Measurements from ENCODE around the gene CORIN.

The CORIN gene

DNA sequence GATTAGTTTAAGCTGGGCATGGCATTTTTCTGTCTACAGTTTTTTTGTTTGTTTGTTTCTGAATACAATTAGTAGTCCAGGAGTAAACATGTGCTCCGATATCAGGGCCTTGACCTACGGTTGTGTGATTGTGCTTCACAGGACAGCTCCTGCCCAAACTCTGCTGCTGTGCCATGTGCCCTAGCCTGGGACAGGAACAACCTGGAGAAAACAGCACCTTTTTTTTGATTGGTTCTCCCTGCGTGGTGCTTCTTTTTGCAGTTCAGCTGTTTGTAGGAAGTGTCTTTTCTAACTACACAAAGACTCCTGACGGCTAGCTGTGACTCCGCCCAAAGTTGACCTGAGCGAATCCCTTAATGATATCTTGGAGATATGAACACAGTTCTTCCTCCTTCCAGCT is 194.0 kb downstream of the CORIN start:
- no peaks in the 10 kb centered on the region for H3K4me1 ChIP-seq (ENCODE audit: control insufficient read depth, insufficient read depth, low read length)
- no peaks in the 10 kb centered on the region for H3K9me3 ChIP-seq (ENCODE audit: control insufficient read depth in 2 of 2, low read length in 2 of 2)
- H3K4me3 ChIP-seq (ENCODE audit: low read length in 2 of 2) = no peak overlapping the region
- no peak overlapping the region for H3K27ac ChIP-seq (ENCODE audit: low read length)
- no peak overlapping the region for H3K9ac ChIP-seq (ENCODE audit: low read length in 2 of 2)
- no peaks in the 10 kb centered on the region for H3K36me3 ChIP-seq (ENCODE audit: control insufficient read depth in 2 of 2, insufficient read depth in 2 of 2, low read length in 2 of 2)
- H3K27me3 ChIP-seq (ENCODE audit: control insufficient read depth in 1 of 2, insufficient read depth in 2 of 2, low read length in 2 of 2) = peaks cover 0 to under 1% of the 10 kb centered on the region in 2 donors

DNA sequence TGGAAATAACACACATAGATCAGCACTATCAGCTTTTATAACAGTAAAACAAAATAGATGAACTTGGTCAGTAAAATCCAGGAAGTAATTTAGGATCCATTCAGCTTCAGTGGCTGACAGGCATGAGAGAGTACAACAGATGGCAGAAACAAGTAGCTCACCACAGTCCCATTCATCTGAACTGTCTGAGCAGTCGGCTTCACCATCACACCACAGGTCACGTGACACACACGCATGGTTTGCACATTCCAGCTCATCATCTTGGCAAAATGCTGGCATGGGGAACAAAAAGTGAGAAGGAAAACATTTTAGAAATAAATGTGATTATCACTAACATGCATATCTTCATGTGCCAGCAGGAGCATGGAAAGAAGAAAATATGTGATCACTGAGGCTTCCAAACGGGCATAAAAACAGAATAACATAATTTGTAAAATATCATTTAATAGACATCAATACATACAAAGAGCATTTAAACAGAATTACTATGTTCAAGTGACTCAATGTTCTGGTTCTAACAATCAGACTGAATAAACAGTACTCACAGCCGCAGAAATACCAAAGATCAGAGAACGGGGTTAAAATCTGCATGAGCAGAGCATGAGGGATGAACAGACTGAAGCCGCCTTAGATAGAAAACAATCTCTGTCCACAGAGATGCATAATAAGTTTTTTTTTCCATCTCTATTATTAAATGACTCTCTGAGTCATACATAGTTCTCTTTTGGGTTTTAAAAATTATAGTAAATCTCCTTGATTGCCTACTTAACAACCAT is 194.7 kb downstream of the CORIN start:
- Histone ChIP-seq H3K36me3 (ENCODE audit: control insufficient read depth in 2 of 2, insufficient read depth in 2 of 2, low read length in 2 of 2) (no peaks in the 10 kb centered on the region), H3K27me3 (ENCODE audit: control insufficient read depth in 1 of 2, insufficient read depth in 2 of 2, low read length in 2 of 2) (no peaks in the 10 kb centered on the region), H3K4me3 (ENCODE audit: low read length in 2 of 2) (no peak overlapping the region), H3K9ac (ENCODE audit: low read length in 2 of 2) (no peak overlapping the region), H3K4me1 (ENCODE audit: control insufficient read depth, insufficient read depth, low read length) (no peaks in the 10 kb centered on the region), H3K9me3 (ENCODE audit: control insufficient read depth in 2 of 2, low read length in 2 of 2) (no peaks in the 10 kb centered on the region), H3K27ac (ENCODE audit: low read length) (no peak overlapping the region)

- H3K4me3 ChIP-seq (ENCODE audit: low read length in 2 of 2) = no peak overlapping the region
- H3K36me3 ChIP-seq (ENCODE audit: control insufficient read depth in 2 of 2, insufficient read depth in 2 of 2, low read length in 2 of 2) = no peaks in the 10 kb centered on the region
- no peaks in the 10 kb centered on the region for H3K9me3 ChIP-seq (ENCODE audit: control insufficient read depth in 2 of 2, low read length in 2 of 2)
- no peaks in the 10 kb centered on the region for H3K4me1 ChIP-seq (ENCODE audit: control insufficient read depth, insufficient read depth, low read length)
- no peaks in the 10 kb centered on the region for H3K27me3 ChIP-seq (ENCODE audit: control insufficient read depth in 1 of 2, insufficient read depth in 2 of 2, low read length in 2 of 2)
- H3K9ac ChIP-seq (ENCODE audit: low read length in 2 of 2) = no peak overlapping the region
- H3K27ac ChIP-seq (ENCODE audit: low read length) = no peak overlapping the region
Measured at GRCh38 chr4:47642191-47642830, 195.6 kb downstream of the CORIN start.

- no peaks in the 10 kb centered on the region for H3K9me3 ChIP-seq (ENCODE audit: control insufficient read depth in 2 of 2, low read length in 2 of 2)
- no peaks in the 10 kb centered on the region for H3K27me3 ChIP-seq (ENCODE audit: control insufficient read depth in 1 of 2, insufficient read depth in 2 of 2, low read length in 2 of 2)
- H3K27ac ChIP-seq (ENCODE audit: low read length) = no peak overlapping the region
- no peaks in the 10 kb centered on the region for H3K36me3 ChIP-seq (ENCODE audit: control insufficient read depth in 2 of 2, insufficient read depth in 2 of 2, low read length in 2 of 2)
- no peak overlapping the region for H3K4me3 ChIP-seq (ENCODE audit: low read length in 2 of 2)
- no peaks in the 10 kb centered on the region for H3K4me1 ChIP-seq (ENCODE audit: control insufficient read depth, insufficient read depth, low read length)
- no peak overlapping the region for H3K9ac ChIP-seq (ENCODE audit: low read length in 2 of 2)
Measured at GRCh38 chr4:47641755-47642154, 196.1 kb downstream of the CORIN start.

DNA sequence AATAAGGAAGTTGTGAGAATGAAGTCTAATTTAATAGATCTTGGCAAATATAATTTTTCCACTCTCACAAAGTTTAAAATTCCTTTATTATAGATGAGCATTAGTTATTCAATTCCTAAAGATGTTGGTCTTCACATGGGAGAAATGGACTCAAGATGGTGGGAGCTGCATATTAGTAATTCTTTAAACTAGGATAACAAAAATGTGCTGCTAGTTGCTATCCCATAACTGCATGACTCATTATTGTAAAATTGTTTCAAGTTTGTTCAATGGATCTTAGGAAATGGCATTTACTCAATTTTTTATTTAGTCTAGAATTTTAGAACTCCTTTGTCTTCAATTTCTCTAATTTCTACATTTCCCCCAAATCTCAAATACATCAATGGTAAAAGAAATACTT is 197.0 kb downstream of the CORIN start:
- Histone ChIP-seq H3K9ac (ENCODE audit: low read length in 2 of 2) (no peak overlapping the region), H3K4me1 (ENCODE audit: control insufficient read depth, insufficient read depth, low read length) (no peaks in the 10 kb centered on the region), H3K27ac (ENCODE audit: low read length) (no peak overlapping the region), H3K9me3 (ENCODE audit: control insufficient read depth in 2 of 2, low read length in 2 of 2) (no peaks in the 10 kb centered on the region), H3K27me3 (ENCODE audit: control insufficient read depth in 1 of 2, insufficient read depth in 2 of 2, low read length in 2 of 2) (no peaks in the 10 kb centered on the region), H3K4me3 (ENCODE audit: low read length in 2 of 2) (no peak overlapping the region), H3K36me3 (ENCODE audit: control insufficient read depth in 2 of 2, insufficient read depth in 2 of 2, low read length in 2 of 2) (no peaks in the 10 kb centered on the region)

GRCh38 chr4:47639531-47639930 is 198.3 kb downstream of the CORIN start:
- no peaks in the 10 kb centered on the region for H3K4me1 ChIP-seq (ENCODE audit: control insufficient read depth, insufficient read depth, low read length)
- no peaks in the 10 kb centered on the region for H3K36me3 ChIP-seq (ENCODE audit: control insufficient read depth in 2 of 2, insufficient read depth in 2 of 2, low read length in 2 of 2)
- H3K9me3 ChIP-seq (ENCODE audit: control insufficient read depth in 2 of 2, low read length in 2 of 2) = no peaks in the 10 kb centered on the region
- no peaks in the 10 kb centered on the region for H3K27me3 ChIP-seq (ENCODE audit: control insufficient read depth in 1 of 2, insufficient read depth in 2 of 2, low read length in 2 of 2)
- H3K9ac ChIP-seq (ENCODE audit: low read length in 2 of 2) = no peak overlapping the region
- H3K27ac ChIP-seq (ENCODE audit: low read length) = no peak overlapping the region
- H3K4me3 ChIP-seq (ENCODE audit: low read length in 2 of 2) = no peak overlapping the region

- H3K27me3 ChIP-seq (ENCODE audit: control insufficient read depth in 1 of 2, insufficient read depth in 2 of 2, low read length in 2 of 2) = no peaks in the 10 kb centered on the region
- H3K4me3 ChIP-seq (ENCODE audit: low read length in 2 of 2) = no peak overlapping the region
- H3K9me3 ChIP-seq (ENCODE audit: control insufficient read depth in 2 of 2, low read length in 2 of 2) = no peaks in the 10 kb centered on the region
- no peak overlapping the region for H3K9ac ChIP-seq (ENCODE audit: low read length in 2 of 2)
- H3K27ac ChIP-seq (ENCODE audit: low read length) = no peak overlapping the region
- H3K4me1 ChIP-seq (ENCODE audit: control insufficient read depth, insufficient read depth, low read length) = no peaks in the 10 kb centered on the region
- no peaks in the 10 kb centered on the region for H3K36me3 ChIP-seq (ENCODE audit: control insufficient read depth in 2 of 2, insufficient read depth in 2 of 2, low read length in 2 of 2)
Measured at GRCh38 chr4:47631161-47631560, 206.7 kb downstream of the CORIN start.

GRCh38 chr4:47624031-47624441 is 213.8 kb downstream of the CORIN start:
- no peak overlapping the region for H3K4me3 ChIP-seq (ENCODE audit: low read length in 2 of 2)
- H3K9ac ChIP-seq (ENCODE audit: low read length in 2 of 2) = no peak overlapping the region
- H3K4me1 ChIP-seq (ENCODE audit: control insufficient read depth, insufficient read depth, low read length) = no peaks in the 10 kb centered on the region
- H3K27me3 ChIP-seq (ENCODE audit: control insufficient read depth in 1 of 2, insufficient read depth in 2 of 2, low read length in 2 of 2) = no peaks in the 10 kb centered on the region
- H3K9me3 ChIP-seq (ENCODE audit: control insufficient read depth in 2 of 2, low read length in 2 of 2) = no peaks in the 10 kb centered on the region
- no peak overlapping the region for H3K27ac ChIP-seq (ENCODE audit: low read length)
- no peaks in the 10 kb centered on the region for H3K36me3 ChIP-seq (ENCODE audit: control insufficient read depth in 2 of 2, insufficient read depth in 2 of 2, low read length in 2 of 2)

DNA sequence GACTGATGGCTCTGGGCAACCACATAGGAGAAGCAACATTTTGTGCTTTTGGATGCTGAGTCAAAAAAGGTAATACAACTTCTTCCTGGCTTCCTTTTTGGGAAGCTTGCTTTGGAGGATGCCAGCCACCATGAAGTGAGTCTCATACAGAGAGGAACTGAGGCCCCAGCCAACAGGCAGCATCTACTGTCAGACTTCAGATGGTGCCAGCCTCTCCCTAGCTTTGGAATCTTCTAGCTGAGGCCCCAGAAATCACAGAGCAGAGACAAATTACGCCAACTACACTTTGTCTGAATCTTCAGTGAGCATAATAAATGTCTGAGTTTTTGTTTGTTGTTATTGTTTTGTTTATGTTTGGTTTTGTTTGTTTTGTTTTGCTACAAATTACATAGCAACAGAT is 216.7 kb downstream of the CORIN start:
- Histone ChIP-seq H3K9ac (ENCODE audit: low read length in 2 of 2) (no peak overlapping the region), H3K4me1 (ENCODE audit: control insufficient read depth, insufficient read depth, low read length) (no peaks in the 10 kb centered on the region), H3K27me3 (ENCODE audit: control insufficient read depth in 1 of 2, insufficient read depth in 2 of 2, low read length in 2 of 2) (no peaks in the 10 kb centered on the region), H3K4me3 (ENCODE audit: low read length in 2 of 2) (no peak overlapping the region), H3K27ac (ENCODE audit: low read length) (no peak overlapping the region), H3K9me3 (ENCODE audit: control insufficient read depth in 2 of 2, low read length in 2 of 2) (no peaks in the 10 kb centered on the region), H3K36me3 (ENCODE audit: control insufficient read depth in 2 of 2, insufficient read depth in 2 of 2, low read length in 2 of 2) (no peaks in the 10 kb centered on the region)

GRCh38 chr4:47619691-47620090 is 218.2 kb downstream of the CORIN start:
- H3K4me3 ChIP-seq (ENCODE audit: low read length in 2 of 2) = no peak overlapping the region
- H3K36me3 ChIP-seq (ENCODE audit: control insufficient read depth in 2 of 2, insufficient read depth in 2 of 2, low read length in 2 of 2) = no peaks in the 10 kb centered on the region
- H3K9ac ChIP-seq (ENCODE audit: low read length in 2 of 2) = no peak overlapping the region
- H3K27ac ChIP-seq (ENCODE audit: low read length) = no peak overlapping the region
- no peaks in the 10 kb centered on the region for H3K4me1 ChIP-seq (ENCODE audit: control insufficient read depth, insufficient read depth, low read length)
- no peaks in the 10 kb centered on the region for H3K27me3 ChIP-seq (ENCODE audit: control insufficient read depth in 1 of 2, insufficient read depth in 2 of 2, low read length in 2 of 2)
- H3K9me3 ChIP-seq (ENCODE audit: control insufficient read depth in 2 of 2, low read length in 2 of 2) = no peaks in the 10 kb centered on the region

GRCh38 chr4:47617607-47618006 is 220.3 kb downstream of the CORIN start:
- Histone ChIP-seq H3K27ac (ENCODE audit: low read length) (no peak overlapping the region), H3K4me3 (ENCODE audit: low read length in 2 of 2) (no peak overlapping the region), H3K9me3 (ENCODE audit: control insufficient read depth in 2 of 2, low read length in 2 of 2) (peaks cover 0 to 2% of the 10 kb centered on the region in 2 donors), H3K4me1 (ENCODE audit: control insufficient read depth, insufficient read depth, low read length) (no peaks in the 10 kb centered on the region), H3K27me3 (ENCODE audit: control insufficient read depth in 1 of 2, insufficient read depth in 2 of 2, low read length in 2 of 2) (no peaks in the 10 kb centered on the region), H3K36me3 (ENCODE audit: control insufficient read depth in 2 of 2, insufficient read depth in 2 of 2, low read length in 2 of 2) (no peaks in the 10 kb centered on the region), H3K9ac (ENCODE audit: low read length in 2 of 2) (no peak overlapping the region)

Measured in stomach smooth muscle (tissue), 2 donors.